ENCODE data around the gene TGM5. TPM values are rescaled to one million over a fixed set of nuclear protein-coding genes. Genes with fewer than 3 reads are reported as not detected.

Gene TGM5
- total and polyA plus RNA-seq, 7 donors, result 0.03 to 0.78 (median 0.06) TPM; not detected in 4

DNA sequence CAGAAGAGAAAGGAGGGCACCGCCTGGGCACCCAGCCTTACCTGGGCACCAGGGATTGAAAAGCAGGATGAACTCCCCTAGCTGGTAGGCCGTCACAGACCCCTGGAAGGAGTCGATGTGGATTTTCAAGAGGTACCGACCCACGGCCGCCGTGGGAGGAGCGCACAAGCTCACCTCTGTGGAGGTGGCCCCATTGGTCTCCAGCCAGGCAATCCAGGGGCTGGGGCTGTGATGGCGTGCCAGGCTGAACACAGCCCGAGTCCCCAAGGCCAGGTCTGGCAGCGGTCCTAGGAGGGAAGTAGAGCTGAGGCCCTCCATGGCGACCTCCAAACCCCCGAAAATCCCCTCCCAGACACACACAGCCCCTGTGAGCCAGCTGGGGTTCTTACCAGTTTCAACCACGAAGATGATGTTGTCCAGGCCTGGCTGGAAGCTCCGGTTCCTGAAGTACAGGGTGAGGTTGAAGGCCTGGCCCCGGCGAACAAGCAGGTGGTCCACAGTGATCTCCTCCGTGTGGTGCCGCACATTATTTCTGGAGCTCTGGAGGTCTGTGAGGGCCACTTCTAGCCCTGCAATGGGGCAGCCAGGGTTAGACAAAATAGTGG, 6.6 kb downstream of the TGM5 start:
- intact Hi-C loops (cut with DNase I), result no loop called here
- Histone ChIP-seq H3K4me3 (no peak overlapping the region), H3K4me1 (no peaks in the 10 kb centered on the region), H3K27ac (no peak overlapping the region), H3K27me3 (ENCODE audit: insufficient read depth in 3 of 3, low read length in 2 of 3) (no peaks in the 10 kb centered on the region), H3K9me3 (no peaks in the 10 kb centered on the region), H3K36me3 (ENCODE audit: insufficient read depth in 1 of 2, low read depth in 1 of 2) (no peaks in the 10 kb centered on the region)
- ATAC-seq (no peak), DNase-seq (no peak)
- WGBS, 3 donors, result 87 to 92% (median 87%) methylated on average over 19 of the region's 19 CpGs
- TF ChIP-seq CTCF (IDR thresholded peaks at IDR 0.05), result no peak

DNA sequence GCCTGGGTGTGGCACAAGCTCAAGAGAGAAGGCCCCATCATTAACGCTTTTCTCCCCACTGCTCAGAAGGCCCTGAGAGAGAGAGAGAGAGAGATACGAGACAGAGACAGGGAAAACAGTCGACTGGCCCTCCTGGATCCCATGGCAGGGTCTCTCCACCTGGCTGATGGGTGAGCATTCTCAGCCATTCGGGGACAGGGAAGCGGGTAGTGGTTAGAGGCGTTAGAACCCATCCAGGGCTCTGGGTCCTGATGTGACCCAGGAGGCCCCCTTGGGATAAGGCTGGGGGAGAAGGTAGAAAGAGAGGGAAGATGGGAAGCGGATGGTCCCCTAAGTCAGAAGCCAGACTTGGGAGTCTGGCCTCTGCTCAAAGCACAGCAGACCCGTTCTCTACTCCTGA, 7.9 kb downstream of the TGM5 start:
- no peak for TF ChIP-seq CTCF (IDR thresholded peaks at IDR 0.05)

GRCh38 chr15:43256341-43256740, 10.4 kb downstream of the TGM5 start:
- Histone ChIP-seq H3K4me3 (no peak overlapping the region), H3K4me1 (no peaks in the 10 kb centered on the region), H3K9me3 (no peaks in the 10 kb centered on the region), H3K27ac (no peak overlapping the region), H3K36me3 (ENCODE audit: insufficient read depth in 1 of 2, low read depth in 1 of 2) (no peaks in the 10 kb centered on the region), H3K27me3 (ENCODE audit: insufficient read depth in 3 of 3, low read length in 2 of 3) (no peaks in the 10 kb centered on the region)
- TF ChIP-seq CTCF (IDR thresholded peaks at IDR 0.05), result no peak
- ATAC-seq (no peak), DNase-seq (no peak)
- intact Hi-C loops (cut with DNase I), result no loop called here
- 84 to 89% (median 87%) methylated on average over 7 of the region's 7 CpGs for WGBS, 3 donors

More for the DNA sequence above, 7.9 kb downstream of the TGM5 start:
- intact Hi-C loops (cut with DNase I), result no loop called here
- Histone ChIP-seq H3K4me1 (no peaks in the 10 kb centered on the region), H3K27me3 (ENCODE audit: insufficient read depth in 3 of 3, low read length in 2 of 3) (no peaks in the 10 kb centered on the region), H3K9me3 (no peaks in the 10 kb centered on the region), H3K4me3 (no peak overlapping the region), H3K27ac (no peak overlapping the region), H3K36me3 (ENCODE audit: insufficient read depth in 1 of 2, low read depth in 1 of 2) (no peaks in the 10 kb centered on the region)
- DNase-seq (no peak), ATAC-seq (no peak)
- 76 to 88% (median 86%) methylated on average over 8 of the region's 8 CpGs for WGBS, 3 donors

- Histone ChIP-seq H3K9me3 (no peaks in the 10 kb centered on the region), H3K27ac (no peak overlapping the region), H3K4me1 (no peaks in the 10 kb centered on the region), H3K36me3 (ENCODE audit: insufficient read depth in 1 of 2, low read depth in 1 of 2) (no peaks in the 10 kb centered on the region), H3K27me3 (ENCODE audit: insufficient read depth in 3 of 3, low read length in 2 of 3) (no peaks in the 10 kb centered on the region), H3K4me3 (no peak overlapping the region)
- ATAC-seq (no peak), DNase-seq (no peak)
- intact Hi-C loops (cut with DNase I), result no loop called here
- TF ChIP-seq CTCF (IDR thresholded peaks at IDR 0.05), result no peak
- 57 to 73% (median 71%) methylated on average over 2 of the region's 2 CpGs for WGBS, 3 donors
Measured at GRCh38 chr15:43255376-43255775, 11.4 kb downstream of the TGM5 start.
